ENCODE measurements around the gene NSRP1.
"Not testable (repeated sequence)": the region's sequence is repeated elsewhere in the genome, so short reads cannot be mapped to it uniquely, and the experiment has no call there.

The NSRP1 gene

GRCh38 chr17:30116661-30117551 is at the start of gene NSRP1:
Gene NSRP1, plus strand, starts transcription at chr17:30116816. Its CDS starts 28 bp downstream, at chr17:30116844.
- peak; percentile 91 for DNase-seq (ENCODE audit: low read depth)

- DNase-seq (ENCODE audit: low read depth) = no peak
Measured at GRCh38 chr17:30068465-30068864, 48.2 kb upstream of the NSRP1 start.

DNA sequence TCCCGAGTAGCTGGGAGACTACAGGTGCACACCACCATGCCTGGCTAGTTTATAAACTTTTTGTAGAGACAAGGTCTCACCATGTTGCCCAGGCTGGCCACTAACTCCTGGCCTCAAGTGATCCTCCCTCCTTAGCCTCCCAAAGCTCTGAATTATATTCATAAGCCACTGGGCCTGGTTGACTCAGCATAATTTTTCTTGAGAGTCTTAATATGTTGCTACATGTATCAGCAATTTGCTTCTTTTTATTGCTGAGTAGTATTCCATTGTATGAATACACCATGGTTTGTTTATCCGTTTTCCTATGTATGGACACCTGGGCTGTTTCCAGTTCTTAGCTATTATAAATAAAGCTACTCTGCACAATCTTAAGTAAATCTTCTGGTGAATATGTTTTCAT is 42.4 kb upstream of the NSRP1 start:
- DNase-seq (ENCODE audit: low read depth) = no peak

GRCh38 chr17:30074730-30075129 is 41.9 kb upstream of the NSRP1 start:
- DNase-seq (ENCODE audit: low read depth) = peak; percentile 3

- DNase-seq (ENCODE audit: low read depth) = no peak
Measured at GRCh38 chr17:30082773-30083172, 33.8 kb upstream of the NSRP1 start.

DNA sequence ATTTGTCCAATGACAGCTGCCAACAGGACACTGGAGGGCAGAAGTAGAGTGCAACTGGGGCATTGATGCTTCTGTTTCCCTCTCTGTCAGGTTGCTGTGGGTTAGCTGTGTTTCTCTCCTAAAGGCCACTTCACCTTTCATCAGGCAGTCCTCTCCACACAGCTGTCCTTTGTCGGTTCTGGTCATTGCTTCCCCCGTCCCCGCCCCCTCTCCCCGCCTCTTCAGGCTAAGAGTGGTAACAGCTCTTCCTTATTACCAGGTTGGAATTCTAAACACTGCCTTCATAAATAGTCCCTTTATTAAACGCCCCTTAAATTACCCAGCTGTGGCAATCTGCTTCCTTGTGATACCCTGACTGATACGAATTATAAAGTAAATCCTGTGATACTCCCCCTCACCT is 31.8 kb upstream of the NSRP1 start:
- DNase-seq (ENCODE audit: low read depth) = no peak

DNA sequence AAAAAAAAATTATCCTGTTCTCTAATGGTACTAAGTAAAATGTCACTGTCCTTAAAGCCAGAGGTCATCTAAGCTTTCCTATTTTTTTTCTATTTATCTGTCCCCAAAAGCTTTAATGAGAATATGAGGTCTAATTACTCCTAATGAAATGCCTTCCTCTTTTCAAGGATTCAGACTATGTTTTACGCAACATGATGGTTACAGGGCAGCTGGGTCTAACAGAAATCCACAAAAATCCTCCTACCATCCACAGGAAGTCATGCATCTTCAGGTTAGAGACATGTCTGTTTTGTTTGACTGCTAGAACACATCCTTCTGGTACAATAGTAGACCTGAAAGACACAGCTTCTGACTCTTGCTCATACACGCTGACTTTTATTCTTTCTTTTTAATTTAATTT is 29.7 kb upstream of the NSRP1 start:
- DNase-seq (ENCODE audit: low read depth) = peak; percentile 27

DNA sequence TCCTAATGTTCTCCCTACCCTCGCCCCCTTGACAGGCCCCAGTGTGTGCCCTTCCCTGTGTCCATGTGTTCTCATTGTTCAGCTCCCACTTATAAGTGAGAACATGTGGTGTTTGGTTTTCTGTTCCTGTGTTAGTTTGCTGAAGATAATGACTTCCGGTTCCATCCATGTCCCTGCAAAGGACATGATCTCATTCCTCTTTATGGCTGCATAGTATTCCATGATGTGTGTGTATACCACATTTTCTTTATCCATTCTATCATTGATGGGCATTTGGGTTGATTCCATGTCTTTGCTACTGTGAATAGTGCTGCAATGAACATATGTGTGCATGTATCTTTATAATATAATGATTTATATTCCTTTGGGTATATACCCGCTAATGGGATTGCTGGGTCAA is 29.2 kb upstream of the NSRP1 start:
- DNase-seq (ENCODE audit: low read depth) = not testable (repeated sequence)

- DNase-seq (ENCODE audit: low read depth) = no peak
Measured at GRCh38 chr17:30091121-30091670, 25.4 kb upstream of the NSRP1 start.

DNA sequence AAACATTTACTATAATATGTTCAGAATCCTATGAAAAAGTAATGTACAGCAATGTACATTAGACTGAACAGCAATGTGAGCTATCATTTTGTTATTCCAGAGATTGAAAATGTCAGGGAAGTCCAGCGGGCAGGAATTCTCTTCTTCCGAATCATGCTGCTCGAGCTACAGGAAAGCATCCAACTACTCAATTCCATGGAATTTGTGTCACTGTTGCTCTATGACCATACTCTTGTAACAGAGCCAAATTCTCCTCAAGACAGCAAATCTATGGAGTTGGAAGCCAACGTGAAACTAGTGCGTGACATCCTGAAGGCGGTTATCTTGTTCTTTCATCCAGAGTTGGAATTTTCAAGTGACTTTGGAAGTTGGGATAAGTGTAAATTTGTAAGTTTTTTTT is 24.8 kb upstream of the NSRP1 start:
- peak; percentile 41 for DNase-seq (ENCODE audit: low read depth)

- DNase-seq (ENCODE audit: low read depth) = no peak
Measured at GRCh38 chr17:30092886-30093285, 23.7 kb upstream of the NSRP1 start.

- DNase-seq (ENCODE audit: low read depth) = peak; percentile 45
Measured at GRCh38 chr17:30093463-30094147, 23.0 kb upstream of the NSRP1 start.

GRCh38 chr17:30095507-30096244 is 20.9 kb upstream of the NSRP1 start:
- DNase-seq (ENCODE audit: low read depth) = peak; percentile 77

DNA sequence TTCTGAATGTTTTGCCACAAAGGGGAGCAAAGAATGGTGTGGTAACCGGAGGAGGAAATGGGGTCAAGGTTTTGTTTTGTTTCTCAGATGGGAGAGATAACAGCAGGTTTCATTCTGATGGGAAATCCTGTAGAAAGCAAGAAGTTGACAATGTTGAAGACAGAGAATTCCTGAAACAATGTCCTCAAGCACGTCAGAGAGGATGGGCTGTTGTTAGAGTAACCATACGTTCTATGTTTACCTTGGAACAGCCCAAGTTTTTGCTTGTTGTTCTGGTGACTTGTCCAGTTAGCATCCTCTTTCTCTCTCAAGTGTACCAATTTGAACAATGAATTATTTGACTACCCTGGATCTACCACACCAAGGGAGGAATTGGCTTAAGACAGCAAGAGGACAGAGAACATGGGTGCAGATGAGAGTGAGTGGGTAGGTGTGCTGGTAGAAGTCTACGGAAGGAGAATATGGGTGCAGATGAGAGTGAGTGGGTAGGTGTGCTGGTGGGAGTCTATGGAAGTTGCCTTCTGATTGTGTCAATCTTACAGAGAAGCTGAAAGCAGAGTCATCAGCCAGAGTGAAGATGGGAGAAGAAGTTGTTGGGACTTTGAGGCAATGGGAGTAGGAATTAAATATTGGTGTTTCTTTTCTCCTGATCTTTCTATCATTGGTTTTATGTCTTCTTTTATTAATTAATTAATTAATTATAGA is 14.8 kb upstream of the NSRP1 start:
- DNase-seq (ENCODE audit: low read depth) = no peak

DNA sequence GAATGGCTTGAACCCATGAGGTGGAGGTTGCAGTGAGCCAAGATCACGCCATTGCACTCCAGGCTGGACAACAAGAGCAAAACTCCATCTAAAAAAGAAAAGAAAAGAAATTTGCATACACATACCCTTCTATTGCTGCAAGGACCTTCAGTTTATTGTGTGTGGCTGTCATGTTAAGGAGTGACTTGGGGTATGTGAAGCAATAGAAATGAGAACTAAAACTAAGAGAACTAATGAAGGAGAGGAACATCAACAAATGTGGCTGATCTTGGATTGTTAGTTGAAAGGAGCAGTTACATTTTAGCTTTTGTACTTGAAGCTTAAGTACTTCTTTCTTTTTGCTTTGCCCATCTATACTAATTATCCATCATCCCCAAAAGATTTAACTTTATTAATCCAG is 12.7 kb upstream of the NSRP1 start:
- no peak for DNase-seq (ENCODE audit: low read depth)

- peak; percentile 75 for DNase-seq (ENCODE audit: low read depth)
Measured at GRCh38 chr17:30104575-30105339, 11.9 kb upstream of the NSRP1 start.

DNA sequence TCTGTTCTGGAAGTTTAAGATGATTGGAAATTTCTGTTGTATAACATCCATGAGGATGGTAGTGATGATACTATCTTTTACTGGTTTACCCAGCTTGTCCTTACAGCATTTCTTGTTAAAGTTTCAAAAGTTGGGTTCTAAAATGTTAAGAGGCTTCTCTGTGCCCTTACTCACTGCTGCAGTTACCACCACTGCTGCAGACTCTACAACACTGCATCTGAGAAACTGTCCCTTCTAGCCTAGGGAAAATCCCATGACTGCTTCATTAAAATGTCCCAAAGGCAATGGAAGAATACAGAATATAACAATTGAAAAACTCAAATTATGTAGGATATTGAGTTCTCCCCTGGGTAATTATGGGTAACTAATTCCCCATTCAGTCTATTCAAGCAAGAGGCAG is 3.8 kb upstream of the NSRP1 start:
- no peak for DNase-seq (ENCODE audit: low read depth)

GRCh38 chr17:30113213-30113612 is 3.4 kb upstream of the NSRP1 start:
- no peak for DNase-seq (ENCODE audit: low read depth)

DNA sequence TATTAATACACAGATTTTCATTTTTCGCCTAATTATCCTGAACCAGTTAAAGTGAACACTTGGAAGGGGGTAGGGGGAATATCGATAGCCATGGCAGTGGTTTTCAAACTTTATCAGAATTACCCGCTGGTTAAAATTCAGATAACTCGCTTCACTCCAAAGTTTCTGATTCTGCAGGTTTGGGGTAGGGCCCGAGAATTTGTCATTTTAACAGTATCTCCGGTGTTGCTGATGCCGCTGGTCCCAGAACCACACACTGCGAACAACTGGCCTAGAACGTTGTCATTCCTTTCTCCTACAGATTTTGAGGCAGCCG is 313 bp upstream of the NSRP1 start:
- DNase-seq (ENCODE audit: low read depth) = no peak

DNA sequence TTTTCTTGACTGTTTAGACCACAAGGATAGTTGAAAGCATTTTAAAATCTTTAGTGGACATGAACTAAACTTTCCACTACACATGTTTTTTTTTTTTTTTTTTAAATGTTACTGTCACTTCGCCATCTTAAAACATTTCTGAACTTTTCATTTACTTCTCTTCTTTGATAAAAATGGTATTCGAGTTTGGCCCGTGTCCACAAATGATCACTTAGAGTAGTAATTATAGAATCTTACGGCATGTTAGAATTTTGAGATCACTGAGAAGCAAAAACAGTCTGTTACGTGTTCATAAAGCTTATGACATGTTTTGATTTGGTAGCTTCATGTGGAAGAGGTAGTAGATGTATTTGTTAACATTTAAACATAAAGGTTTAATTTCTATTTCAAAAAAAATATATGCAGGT is 1.1 kb downstream of the NSRP1 start:
- DNase-seq (ENCODE audit: low read depth) = no peak

DNA sequence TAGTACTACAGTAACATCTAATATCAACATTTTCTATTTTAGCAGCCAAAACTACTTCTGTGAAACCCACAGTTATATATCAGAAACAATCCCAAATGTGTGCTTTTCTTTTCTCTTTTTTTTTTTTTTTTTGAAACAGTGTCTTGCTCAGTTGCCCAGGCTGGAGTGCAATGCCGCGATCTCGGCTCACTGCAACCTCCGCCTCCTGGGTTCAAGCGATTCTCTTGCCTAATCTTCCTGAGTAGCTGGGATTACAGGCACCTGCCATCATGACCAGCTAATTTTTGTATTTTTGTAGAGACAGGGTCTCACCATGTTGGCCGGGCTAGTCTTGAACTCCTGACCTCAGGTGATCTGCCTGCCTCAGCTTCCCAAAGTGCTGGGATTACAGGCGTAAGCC is 2.0 kb downstream of the NSRP1 start:
- not testable (repeated sequence) for DNase-seq (ENCODE audit: low read depth)
